NOMO-1 treated with DMSO at 0.1 percent for 48 hours (cell line): ENCODE data around the gene PRPF18.

Source experiments
- DNase-seq: peaks from one replicate; lab custom pipeline; 2025; ENCODE audit not compliant: unreplicated experiment; lab: John Stamatoyannopoulos, UW

Gene PRPF18

DNA sequence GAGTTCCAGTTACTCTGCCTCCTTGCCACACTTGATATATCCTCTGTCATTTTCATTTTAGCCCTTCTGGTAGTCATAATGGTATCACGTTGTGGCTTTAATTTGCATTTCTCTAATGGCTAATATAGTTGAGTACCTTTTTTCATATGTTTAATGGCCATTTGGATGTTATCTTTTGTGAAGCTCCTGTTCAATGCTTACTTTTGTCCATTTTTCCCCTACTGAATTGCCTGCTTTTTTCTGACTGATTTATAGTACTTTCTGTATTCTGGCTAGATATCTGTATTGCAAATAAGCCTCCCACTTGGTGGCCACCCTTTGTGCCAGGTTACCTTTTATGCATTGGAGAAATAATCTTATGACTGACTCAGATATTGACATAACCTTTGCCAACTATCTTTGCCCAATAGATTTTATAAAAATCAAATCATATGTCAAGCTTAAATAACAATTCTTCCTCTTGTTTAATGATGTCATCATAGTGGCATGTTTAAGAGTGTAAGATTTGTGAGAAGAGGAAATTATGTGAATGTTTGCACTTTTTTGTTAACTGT lies 50.6 kb downstream of the PRPF18 start:
- DNase-seq = no peak

DNA sequence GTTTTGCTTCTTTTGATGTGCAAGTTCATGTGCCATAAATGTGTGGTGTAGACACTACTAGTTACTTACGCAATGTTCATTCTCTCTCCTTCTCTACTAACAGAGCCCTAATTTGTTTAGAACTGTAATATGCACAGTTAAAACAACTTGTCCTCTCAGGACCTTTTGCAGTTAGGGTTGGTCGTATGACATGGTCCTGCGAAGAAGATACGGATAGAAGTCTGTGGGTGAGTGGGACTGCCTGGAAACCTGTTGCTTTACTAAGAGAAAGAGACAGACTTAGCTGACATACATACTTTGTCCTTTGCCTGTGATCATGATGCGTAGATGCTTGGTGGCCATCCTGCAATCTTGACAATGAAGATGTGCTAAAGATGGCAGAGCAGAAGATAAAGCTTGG lies 51.1 kb downstream of the PRPF18 start:
- DNase-seq = no peak

DNA sequence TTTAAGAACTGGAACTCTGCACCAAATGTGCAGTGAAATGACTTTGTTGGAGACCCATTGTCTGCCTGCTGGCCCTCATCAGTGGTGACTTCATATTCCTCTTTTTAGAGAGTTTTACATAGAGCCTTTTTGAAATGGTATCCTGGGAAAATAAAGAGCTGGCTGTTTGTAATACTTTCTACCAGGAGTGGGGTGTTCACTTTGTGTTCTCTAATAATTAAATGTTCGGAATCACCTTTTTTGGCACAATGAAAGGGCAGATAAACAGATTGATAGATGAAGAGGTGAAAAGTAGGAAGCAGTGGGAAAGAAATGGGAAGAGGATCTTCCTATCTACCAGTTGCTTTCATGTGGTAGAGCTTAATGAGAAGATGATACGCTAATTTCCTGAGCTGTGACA lies 55.5 kb downstream of the PRPF18 start:
- DNase-seq = no peak

DNA sequence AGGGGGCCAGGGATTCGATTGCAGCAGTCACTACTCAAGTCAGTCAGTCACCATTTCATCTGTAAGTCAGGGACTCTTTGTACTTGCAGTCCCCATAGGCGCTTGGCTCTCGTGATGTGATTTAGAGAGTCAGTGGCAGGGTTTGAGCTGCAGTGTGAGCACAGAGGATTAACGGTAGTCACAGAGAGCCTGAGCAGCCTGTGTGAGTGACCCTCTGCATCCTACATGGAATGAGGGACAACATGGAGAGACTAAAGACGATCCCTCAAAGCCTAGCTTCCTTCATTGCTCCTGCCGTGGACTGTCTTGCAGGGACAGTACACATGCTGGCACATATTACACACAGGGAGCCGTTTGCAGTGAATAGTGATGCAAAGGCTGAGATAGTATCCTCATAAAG lies 56.3 kb downstream of the PRPF18 start:
- DNase-seq = no peak

DNA sequence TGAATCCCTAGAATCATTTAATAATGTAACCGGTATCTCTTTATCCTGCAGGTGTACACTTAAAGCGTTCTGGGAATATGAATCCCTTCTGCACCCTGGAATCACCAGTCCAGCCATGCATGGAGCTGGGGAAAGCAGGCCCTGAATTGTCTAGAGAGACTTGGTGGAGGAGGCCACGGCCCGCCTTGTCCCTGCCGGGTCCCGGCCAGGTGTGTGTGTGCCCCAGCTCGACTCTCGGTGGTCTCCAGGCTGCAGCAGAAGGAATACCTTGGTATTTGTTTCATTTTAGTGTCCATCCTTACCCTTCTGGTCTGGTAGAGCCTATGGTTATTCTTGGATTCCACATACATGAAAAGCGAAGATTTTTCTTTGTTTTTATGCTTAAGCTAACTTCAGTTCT lies 58.1 kb downstream of the PRPF18 start:
- DNase-seq = no peak

DNA sequence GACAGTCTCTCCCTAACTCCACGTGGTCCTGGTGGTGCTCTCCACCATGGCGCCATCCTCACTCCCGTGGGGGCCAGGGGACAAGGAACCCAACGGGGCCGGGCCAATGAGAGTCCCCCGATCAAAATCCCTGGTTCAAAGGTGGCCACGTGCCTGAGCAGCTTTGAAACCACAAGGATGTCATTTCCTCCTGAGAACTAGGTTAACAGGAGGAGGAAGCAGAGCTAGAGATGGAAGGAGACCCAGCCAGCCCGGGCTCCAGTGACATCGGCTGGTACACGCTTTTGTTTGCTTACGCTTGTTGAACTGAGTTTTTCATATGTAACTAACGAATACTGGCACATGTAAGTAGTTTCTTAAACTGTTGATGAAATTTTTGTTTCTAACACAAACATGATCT lies 61.7 kb downstream of the PRPF18 start:
- DNase-seq = no peak

DNA sequence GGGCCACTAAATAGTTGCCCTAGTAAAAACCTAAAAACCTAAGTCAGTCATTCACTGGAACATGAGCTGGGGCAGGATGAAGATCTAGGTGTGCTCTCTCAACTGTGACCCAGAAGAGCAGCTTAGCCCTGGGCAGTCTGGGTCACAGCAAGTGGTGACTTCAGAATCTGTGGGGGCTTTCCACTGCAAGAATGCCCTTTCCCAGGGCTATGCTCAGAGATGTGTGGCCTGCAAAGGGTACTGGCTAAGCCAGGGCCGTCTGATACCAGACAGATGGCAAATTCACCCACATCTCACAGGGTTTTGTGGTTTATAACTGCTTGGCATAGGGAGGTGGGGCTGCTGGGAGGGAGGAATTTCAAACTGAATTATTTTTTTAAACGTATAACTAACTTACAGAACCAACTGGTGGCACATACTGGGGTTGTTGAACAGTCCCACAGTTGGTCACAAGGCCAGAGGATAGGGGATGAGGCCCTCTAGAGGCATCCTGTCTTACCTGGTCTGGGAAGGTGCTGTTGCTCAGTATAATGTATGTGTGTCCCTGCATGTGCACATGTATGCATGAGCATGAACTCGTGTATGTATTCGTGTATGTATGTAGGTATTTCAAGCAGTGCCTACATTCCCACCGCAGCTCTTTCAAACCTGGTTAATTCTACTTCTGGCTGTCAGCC lies 63.2 kb downstream of the PRPF18 start:
- no peak for DNase-seq

DNA sequence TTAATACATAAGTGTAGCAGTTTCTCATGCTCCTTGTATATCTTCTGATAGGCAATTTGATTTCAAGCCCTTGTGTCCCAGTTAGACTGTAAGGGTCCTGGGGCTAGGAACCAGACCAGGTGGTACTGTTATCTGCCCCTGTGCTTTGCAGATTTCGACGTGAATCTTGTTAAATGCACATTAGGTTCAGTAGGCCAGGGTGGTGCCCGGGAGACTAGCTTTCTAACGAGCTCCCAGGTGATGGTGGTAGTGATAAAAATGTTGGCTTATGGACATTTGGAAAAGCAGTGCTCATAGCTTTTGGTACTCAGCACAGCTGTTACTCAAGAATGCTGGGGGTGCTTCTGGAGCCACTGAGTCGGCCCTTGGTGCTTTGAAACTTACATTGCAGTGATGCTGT lies 64.2 kb downstream of the PRPF18 start:
- DNase-seq = no peak

DNA sequence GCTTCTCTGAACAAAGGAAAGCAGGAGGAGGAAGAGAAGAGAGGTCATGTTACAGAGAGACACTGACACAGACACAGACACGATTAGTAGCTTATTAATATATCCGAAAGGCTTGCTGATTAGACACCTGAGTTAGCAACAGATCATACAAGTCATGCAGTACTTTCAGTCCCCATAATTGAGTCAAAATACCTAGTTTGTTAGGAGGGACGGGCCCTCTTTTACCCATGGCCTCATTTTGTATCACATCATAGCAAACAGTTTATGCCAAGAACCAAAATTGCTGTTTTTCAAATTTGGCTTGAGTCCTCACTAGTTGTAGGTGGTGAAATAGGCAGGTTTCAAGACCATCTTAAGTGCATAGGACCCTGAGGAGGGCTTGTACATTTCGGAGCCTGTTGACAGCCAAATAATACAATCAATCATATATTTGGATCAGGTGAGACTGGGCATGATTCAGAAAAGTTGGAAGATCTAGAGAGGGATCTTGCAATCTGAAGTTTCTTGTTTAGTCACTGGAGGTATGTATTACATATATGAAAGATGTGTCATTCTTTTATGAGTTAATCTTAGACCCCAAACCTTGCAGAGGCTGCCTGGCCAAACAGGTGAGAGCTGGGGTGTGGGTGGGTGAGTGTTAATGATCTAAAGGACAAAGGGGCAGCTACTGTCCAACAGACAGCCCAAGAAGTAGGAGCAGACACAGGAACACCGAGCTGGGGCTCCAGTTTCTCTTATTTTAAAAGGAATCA lies 65.4 kb downstream of the PRPF18 start:
- no peak for DNase-seq

DNA sequence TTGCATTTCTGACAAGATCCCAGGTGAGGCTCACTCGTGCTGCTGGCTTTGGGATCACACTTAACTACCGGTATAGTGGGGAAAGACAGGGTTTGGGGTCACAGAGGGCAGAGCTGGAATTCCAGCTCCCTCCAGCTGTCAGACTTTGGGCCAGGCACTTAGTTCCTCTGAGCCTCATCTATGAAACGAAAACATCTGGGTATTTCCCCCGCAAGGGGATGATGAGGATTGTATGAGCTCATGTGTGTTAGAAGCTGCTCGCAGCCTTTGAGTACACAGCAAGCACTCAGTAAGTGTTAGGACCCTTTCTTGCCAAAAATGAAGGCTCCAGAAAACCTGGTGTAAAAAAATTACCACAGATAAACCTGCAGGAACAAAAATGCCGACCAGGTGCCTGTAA lies 66.1 kb downstream of the PRPF18 start:
- DNase-seq = no peak

DNA sequence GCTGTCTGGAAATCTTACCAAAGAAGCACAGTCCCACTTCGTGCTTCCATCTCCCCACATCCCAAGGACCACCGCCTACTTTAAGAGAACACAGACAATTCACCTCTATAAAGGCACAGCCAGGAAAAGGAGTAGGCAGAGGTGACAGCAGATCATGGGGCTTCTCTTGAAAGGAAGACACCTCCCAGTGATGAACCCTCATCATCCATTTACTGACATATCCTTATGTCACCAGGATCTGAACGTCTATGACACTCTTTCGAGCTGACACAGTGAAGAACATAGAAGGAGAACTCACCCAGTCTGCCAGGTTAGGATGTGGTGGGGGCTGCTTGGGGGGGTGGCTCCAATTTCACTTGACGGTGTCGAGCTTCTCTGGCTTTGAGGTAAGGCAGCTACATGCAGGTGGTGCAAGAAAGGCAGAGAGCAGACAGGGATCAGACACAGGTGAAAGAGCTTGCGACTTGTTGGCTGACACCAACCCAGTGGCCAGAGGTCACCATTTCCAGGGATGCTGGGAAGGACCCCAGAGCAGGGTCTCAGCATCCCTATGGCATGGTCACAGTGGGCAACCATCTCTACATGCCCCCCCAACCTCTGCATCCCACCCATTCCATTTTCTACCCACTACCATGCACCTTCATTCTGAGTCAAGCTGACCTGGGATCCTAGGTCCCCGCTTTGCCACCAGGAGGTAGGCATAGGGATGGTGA lies 67.5 kb downstream of the PRPF18 start:
- DNase-seq = no peak

DNA sequence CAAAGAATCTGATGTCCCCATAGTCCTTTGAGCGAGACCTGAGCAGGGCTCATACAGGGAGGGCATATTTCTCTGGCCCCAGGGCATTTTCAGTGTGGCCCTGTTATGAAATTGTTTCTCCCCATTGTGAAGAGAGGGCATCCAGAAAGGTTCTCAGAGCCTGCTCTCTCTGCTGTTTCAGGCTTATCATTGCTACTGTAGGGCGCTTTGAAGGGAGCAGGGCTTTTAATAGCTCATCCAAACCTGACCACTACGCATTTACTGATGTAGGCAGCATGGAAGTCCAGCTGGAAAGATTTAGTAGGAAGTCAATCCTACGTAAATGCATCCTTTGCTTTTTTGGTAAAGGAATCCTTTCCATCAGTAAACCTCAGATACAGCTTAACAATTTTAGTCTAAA lies 68.1 kb downstream of the PRPF18 start:
- no peak for DNase-seq

DNA sequence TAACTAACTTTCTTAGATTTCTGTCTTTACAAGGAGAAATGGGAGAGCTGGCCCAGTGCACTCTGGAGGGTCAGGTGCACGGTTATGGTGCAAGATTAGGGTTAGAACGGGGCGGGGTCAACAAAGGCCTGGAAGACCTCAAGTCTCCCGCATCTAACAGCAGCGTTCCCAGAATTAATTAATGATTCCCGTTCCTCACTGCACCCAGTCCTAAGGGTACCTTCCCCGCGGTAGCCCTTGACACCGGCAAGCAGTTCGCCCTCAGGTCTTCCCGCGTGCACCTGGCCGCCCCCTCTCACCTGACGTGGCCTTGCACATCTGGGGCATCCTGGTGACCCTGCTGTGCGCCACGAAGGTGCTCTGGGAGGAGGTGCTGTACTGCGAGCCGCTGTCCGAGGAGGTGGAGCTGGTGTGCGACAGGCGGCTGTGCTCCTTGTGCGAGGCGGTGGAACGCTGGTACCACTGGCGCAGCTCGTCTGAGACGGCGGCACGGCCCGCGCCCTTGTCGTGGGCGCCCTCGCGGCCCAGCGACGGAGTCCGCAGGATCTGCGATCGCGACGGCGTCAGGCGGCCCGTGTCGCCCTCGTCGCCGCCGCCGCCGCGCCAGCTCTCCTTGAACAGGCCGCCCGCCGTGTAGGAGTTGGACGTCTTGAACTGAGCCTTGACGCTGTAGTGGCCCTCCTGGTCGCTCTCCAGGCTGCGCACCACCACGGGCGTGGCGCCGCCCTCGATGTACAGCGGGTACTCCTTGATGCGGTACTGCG lies 69.8 kb downstream of the PRPF18 start:
- DNase-seq = no peak

DNA sequence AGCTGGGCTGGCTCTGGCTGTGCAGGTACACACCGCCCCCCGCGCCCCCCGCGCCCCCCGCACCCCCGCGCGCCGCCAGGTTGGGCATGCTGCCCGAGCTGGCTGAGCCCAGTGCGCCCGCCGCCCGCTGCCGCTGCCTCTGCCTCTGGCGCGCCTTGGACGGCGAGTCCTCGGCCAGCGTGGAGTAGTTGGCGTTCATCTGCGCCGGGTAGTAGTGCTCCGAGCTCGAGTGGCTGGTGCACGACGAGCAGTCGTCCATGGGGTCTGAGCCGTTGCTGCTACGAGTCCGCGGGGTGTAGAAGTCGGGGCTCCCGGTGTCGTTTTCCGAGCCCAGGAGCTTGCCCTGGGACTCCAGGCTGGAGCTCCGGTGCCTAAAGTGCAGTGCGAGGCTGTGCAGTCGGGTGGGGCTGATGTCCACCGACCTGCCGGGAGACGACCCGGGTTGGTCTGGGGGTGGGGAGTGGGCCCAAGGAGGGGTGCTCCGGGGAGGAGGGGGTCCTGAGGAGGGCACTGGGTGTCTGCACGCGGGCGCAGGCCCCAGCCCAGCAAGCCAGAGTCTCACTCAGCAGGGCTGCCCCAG lies 70.4 kb downstream of the PRPF18 start:
- no peak for DNase-seq

DNA sequence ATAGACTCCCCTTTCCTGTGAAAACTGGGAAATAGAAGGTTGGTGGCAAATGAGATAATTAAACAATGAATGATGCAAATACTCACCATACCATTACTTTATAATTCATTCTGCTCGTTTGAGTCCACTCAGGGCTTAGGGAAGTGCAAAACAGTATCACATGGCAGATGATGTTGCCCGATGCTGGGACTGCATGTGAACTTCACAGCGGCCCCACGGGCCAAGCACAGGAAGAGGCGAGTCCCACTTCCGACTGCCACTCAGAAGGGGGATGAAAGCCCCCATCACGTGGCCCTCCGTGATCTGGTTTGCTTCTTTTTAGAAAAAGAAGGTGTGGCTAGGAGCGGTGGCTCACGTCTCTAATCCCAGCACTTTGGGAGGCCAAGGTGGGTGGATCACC lies 71.5 kb downstream of the PRPF18 start:
- no peak for DNase-seq

DNA sequence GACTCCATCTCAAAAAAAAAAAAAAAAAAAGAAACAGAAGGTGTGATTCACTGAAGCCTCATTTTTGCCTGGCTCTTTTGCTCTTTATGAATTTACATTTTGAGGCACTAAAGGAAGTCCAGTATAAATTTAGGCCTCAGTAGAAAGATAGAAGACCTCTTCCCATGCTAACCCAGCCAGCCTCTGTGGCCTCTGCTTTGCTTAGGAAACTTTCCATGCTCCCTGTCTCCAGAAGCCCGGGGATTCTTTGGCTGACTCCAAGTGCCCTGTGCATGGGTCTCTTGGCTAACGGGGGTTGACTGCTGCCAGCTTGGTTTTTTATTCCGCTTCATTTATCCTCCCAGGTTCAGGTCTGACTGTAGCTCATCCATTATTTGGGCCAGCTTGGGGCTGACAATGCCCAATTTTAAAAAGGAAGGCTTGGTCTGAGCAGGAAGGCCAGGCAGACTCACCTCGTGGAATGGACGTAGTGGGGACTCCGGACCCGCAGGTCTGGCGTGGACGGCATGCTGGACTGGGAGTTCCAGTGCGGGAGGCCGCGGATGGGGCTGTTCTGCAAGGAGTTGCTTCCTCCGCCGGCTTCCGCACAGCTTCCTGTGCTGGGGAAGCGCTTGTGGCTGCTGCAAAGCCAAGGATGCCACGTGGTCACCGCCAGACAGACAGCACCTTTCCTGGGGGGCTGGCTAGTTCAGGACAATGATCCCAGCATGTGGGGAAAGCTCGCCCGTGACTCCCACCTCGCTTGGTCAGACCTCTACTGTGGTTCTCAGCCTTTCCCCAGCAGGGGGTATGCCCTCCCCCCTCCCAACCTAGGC lies 72.3 kb downstream of the PRPF18 start:
- no peak for DNase-seq

DNA sequence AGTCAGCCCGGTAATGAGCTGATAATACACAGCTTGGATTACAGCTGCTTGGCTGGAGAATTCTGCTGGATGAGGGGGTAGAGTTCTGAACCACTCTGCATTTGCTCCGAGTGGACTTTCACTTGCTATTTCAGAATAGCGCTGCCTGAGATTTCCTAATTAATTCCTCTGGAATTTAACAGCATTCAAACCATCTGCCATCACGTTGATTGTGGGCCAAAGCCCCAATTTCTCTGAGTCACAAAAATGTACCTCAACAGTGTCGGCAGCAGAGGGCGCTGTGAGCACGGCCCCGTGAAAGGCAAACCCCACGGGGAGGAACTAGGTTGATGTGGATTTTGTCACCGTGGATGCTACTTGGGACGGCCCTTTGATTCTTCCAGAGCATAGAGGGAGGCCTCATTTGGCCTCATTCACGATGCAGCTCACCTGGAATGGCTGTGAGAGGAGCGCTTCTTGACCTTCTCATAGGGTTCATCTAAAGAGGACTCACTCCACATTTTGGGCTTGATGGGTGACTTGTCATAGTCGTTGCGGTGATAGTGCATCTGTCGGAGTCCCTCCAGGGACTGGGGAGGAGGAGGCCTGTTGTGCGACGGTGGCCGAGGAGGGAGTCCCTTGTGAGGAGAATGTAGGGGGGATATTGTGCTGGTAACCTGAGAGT lies 73.3 kb downstream of the PRPF18 start:
- peak; percentile 44 for DNase-seq

DNA sequence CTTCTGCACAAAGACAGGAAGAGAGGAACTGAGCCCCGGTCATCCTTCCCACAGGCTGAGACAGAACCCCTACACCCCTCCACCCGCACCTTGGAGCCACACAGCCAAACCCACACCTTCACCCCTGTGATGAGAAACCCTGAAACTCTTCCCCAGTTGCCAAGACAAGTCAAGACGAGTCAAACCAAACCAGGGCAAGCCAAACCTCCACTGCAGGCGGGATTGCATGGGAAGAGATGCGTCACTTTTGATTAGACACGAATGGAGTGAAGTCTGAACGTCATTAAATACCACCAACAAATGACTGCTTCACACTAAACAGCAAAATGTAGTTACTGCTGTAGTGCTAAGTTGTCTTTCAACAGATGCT lies 73.8 kb downstream of the PRPF18 start:
- no peak for DNase-seq

DNA sequence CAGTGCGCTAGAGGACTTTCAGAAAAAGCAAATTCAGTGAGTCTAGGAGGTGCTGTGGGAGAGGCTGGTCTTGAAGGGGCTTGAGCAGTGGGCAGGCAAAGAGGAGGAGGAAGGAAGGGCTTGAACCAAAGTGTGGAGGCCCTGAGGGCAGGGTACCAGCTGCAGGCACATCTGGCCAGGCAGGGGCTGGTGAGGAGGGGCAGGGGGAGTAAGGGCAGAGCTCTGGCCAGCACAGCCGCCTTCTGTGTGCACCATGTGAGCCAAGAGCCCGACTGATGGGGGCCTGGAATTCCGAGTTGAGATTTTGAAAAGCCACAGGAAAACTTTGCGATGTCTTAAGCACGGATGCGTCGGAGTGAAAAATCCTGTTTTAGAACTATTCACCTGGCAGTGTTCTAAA lies 74.5 kb downstream of the PRPF18 start:
- no peak for DNase-seq
